NCI-H1105 (cell line): Measurements from ENCODE around the gene ZBTB45.

Experiments
- DNase-seq: peaks from one replicate; lab custom pipeline; 2025; lab: John Stamatoyannopoulos, UW

ZBTB45 gene

DNA sequence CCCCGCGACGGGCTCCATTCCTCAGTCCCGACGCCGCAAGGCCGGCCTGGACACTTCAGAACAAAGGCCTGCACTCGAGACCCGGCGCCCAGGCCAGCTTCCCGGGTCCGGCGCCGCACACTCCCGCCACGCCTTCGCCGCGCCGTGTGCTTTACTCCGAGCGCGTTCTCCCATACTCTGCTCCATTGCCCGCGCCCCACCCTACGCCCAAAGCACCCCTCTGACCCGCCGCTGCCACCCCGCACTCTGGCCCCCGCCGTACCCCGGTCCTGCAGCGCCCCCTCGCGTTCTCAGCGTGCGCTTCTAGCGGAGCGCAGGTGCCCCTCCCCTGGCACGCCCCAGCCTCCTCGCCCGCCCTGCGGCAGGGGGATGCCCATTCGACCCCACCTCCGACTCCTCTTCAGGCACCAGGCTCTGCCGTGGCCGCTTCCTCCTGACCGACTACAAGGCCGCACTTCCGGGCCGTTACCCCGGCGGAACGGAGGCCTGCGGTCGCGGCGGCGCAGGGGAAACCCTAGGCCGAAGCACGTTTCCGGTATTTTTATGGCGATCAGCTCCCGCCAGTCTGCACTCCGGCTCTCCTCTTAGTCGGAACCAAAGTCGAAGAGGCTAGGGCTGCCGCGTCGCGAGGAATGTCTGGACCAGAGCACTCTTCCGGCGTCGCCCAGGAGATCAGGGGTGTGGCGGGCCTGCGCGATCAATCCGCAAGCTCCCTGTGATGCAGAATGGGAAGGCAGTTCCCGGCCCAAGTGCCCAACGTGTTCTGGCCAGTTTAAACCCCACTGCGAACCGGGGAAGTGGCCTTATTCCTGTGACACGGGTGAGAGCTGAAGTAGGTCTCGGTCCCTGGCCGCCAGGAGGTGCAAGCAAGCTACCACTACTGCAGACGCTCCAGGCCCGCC lies at the start of gene ZBTB45:
ZBTB45 (minus strand) TSS at position 456 of the 902 bp plus-strand sequence. CDS start 2,137 bp downstream, outside the sequence.
- DNase-seq, result peak; percentile 92

DNA sequence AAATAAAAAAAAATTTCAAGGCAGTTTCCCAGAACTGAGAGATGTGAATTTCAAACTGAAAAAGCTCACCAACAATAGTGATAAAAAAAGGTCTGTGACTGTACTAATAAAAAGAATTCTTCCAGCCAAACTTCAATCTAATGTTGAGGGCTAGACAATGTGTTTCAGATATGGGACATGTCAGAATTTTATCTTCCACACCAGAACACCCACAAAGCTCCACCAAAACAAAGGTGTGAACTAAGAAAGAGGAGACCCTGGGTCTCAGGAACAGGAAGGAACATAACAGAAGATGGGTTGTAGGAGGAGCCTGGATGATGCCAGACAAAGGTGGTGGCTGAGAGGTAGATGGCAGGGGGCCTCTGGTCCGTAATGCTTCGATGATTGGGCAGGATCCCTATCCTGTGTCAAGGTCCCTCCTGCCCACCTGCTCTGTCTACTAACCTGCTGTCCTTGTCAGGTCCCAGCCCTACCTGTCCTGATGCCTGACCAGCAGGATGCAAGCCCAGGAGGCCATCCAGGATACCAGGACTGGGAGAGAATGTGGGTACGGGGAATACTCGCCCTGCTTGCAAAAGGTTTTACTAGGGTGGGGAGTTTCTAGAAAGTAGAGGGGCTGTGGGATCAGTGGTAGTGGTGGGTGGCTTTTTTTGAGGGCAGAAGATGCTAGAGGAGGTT lies 49.0 kb upstream of the ZBTB45 start:
- no peak for DNase-seq

DNA sequence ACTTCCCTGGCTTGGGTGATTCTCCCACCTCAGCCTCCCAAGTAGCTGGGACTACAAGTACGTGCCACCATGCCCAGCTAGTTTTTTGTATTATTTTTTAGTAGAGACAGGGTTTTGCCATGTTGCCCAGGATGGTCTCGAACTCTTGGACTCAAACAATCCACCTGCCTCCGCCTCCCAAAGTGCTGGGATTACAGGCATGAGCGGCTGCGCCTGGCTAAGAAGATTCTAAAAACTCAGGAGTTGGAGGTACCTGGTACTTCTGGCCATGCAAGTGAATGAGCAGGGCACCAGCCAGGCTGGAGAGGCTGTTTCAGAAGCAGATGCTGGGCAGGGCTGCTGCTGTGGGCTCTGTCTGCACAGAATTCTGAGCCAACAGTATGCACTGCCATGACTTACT lies 47.4 kb upstream of the ZBTB45 start:
- no peak for DNase-seq

DNA sequence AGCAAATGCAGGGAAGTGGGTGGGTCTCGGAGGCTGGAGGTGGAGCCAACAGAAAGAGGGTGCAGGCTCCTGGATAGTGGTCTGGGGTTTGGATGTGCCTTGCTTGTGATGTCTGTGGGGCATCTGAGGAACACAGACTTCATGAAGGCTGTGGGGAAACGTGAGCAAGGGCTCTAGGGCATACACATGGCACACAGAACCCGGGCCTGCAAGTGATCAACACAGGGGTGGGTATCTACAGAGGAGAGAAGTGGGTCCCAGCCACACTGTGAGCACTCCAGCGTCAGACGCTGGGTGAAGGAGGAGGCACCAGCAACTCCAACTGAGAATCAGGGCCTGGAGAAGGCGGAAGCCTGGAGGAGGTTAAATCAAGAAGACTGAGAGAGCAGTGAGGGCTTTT lies 44.2 kb upstream of the ZBTB45 start:
- DNase-seq, result no peak

DNA sequence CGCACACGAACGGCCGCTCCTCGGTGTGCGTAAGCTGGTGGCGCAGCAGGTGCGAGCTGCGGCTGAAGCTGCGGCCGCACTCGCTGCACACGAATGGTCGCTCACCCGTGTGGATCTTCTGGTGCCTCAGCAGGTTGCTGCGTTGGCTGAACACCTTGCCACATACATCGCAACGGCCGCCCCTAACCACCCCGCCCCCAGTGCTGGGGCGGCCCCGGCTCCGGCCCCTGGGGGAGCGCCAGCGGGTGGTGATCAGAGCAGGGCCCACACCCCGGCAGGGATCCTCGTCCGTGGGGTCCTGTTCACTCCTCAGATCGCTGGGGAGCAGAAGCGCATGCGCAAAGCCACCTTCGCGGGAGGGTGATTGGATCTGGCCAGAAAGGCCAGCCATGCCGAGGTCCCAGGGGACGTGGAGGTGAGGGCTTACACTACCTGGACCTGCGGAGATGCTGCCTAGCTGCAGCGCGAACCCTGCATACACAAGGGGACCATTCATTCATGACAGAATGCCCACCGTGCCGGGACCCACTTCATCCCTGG lies 43.5 kb upstream of the ZBTB45 start:
- DNase-seq, result no peak

DNA sequence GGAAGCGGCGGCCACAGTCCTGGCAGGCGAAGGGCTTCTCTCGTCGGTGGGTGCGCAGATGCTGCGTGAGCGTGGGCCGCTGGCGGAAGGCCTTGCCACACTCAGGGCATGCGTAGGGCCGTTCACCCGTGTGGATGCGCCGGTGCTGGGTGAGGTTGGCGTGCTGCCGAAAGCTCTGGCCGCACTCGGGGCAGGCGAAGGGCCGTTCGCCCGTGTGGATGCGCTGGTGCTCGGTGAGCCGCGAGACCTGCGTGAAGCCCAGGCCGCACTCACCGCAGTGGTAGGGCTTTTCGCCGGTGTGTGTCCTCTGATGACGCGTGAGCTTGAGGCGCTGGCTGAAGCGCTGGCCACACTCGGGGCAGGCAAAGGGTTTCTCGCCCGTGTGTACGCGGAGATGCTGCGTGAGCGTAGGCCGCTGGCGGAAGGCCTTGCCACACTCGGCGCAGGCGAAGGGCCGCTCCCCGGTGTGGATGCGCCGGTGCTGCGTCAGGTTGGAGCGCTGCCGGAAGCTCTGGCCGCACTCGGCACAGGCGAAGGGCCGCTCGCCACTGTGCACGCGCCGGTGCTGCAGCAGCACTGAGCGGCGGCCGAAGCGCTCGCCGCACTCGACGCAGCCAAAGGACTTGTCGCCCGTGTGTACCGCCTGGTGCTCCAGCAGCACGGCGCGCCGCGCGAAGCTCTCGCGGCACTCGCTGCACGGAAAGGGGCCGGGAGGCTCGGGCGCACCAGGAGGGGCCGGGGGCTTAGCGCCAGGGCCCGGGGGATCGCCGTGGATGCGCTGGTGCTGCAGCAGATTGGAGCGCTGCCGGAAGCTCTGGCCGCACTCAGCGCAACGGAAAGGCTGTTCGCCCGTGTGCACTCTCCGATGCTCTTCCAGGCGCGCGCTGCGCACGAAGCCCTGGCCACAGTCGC lies 42.8 kb upstream of the ZBTB45 start:
- DNase-seq, result no peak

DNA sequence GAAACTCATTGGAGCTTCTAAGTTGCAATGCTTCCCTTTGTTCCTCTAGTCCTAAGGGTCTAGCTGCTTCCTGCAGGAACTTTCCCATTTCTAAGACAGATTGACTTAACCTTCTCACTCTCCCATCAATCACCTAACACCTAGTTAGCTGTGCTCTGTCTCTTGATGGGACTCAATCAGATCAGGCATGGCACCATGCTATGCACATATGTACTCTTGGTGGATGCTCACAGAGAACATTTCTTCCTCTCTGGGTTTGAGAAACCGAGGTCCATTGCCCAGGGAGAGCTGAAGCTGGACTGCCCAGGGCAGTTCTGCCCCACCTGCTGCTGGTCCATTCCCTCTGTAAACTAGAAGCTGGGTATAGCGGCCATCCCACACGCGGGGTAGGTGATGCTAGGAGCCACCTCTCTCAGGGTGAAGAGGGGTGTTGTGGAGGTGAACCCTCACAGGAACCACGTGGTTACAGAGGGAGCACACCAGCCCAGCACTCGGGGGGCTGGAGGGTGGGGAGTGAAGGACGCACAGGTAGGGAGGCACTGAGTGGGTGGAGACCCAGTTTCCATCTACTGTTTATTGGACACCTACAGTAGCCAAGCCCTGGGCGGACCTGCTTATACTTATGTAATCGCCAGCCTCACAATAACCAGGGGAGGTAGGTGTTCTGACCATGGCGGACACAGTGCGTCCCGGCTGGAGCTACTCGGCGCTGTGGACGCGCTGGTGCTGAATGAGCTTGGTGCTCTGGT lies 41.9 kb upstream of the ZBTB45 start:
- no peak for DNase-seq

DNA sequence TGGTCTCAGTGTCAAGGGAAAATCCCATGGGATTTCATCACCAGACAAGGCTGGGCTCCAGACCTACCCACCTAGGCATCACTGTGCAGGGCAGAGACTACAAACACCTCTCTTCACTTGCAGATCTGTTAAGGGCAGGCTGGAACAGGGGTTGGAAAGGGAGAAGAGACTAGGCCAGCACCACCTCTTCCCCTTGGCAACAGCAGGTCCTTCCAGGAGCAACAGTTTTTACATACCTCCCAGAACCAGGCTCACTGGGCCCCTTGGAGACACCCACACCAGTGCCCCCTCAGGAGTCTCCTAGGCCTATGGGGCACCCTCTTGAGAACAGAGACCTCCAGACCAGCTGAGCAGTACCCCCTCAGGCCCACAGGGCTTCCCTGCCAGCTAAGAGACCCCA lies 41.3 kb upstream of the ZBTB45 start:
- no peak for DNase-seq

DNA sequence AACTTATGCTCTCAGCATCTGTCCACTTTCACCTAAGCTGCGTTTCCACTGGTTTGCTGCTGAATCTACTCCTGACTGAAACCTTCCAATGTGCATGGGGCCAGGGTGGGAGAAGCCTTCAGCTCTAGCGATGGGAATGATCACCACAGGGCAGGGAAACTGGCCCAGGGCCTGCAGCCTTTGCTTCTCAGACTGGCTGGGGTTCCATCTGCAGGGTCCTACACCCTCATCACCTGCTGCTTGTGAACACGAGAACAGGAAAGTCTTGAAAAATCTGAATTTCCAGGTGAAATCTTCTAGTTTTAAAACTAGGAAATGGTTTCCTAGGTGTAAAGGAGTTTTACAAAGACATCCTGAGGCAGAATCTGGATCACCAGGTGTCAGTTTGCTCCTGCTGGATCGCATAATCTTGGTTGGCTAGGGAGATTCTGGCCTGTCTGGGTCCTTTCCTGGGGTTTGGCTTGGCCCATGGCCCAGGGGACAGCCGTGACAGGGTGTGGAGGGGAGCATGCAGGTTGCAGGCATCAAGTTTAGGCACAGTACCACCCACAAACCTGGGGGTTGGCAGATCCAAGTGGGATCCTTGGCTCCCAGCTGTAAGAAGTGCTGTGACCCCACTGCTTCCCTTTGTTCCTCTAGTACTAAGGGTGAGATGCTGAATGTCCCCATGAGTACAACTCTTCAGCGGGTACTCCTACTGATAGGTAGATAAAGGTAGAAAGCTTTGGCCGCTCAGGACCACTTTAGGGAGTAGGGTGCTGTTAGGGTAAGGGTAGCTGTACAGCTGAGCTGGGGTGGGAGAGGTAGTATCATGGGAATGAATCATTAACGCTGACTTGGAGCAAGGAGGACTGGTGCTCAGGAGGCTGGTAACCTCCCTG lies 40.6 kb upstream of the ZBTB45 start:
- no peak for DNase-seq

DNA sequence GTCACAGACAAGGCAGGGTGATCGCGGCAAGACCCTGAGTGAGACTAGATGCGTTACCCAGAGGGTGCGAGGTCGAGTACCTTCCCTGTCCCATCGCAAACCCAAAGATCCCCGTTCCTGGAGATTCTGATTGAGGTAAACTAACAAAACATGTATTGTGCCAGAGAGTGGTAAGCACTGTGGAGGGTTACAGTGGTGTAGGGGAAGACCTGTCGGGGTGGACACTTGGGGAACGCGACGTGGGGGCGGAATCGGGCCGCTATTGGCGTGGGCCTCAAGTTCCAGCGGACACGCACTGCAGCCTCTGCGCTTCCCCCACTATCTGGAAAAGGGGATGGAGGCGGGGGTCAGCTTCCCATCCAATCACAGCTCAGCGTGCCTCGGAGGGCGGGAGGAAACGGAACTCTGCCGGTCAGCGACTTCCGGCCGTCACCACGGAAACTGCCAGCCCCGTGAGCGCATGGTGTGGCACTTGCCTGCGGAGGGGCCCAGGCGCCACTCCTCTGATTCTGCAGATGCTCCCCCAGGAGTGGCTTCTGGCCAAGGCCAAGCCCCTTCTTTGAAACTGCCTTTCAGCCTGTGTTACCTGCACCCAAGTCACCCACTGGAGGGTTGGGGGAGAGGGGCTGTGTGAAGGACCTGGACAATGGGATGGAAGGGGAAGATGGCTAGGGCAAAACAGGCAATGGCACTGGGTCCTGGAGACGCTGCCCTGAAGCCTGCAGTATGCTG lies 39.8 kb upstream of the ZBTB45 start:
- no peak for DNase-seq

DNA sequence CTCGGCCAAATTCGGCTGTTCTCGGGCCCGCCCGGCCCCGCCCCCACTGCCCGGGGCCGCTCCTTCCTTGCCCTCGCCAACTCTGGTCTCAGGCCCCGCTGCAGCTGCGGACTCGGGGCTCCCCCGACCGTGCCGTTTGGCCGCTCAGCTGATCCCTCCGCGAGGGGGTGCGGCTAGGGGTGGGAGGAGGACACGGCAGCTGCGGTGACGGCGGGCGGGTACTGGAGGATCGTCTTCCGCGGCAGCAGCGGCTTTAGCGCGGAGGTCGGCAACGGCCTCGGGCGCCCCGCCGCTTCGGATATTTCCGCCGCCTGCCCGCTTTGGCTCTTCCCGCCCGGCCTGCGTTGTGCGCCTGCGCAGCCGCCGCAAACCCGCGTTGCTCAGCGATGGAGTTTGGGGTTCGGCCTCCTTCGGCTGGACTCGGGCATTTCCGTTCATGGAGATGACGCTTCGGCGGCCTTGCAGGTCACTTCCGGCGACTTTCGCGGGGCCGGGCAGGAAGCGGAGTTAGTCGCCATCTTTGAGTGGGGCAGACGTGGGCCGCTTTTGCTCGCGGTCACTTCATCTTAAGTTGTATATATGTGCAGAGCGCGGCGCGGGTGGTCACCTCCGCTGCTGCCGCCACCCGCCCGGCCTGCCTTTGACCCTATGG lies 39.1 kb upstream of the ZBTB45 start:
- DNase-seq, result no peak

DNA sequence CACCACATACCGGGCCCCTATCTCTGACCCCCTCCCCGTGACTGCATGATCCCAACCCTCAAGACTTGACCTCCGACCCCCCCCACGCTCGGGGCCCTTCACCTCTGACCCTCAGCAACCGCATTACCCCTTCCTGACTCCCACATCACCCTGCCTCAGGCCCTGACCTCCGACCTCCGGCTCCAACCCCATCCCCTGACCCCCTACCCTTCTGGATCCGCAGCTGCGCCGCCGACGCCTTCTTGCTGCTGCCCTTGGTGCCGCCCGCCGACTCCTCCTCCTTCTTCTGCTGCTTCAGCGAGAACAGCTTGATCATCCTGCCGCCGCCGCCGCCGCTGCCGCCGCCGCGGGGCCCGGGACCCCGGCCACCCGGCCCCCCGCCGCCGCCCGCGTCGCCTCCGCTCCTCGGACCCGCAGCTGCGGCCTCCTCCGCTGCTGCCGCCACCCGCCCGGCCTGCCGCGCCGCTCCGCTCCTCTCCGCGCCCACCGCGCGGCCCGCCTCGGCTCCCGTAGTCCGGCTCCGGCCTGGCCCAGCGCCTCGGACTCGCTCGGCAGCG lies 38.5 kb upstream of the ZBTB45 start, which contains the start of gene UBE2M:
UBE2M (minus strand) TSS at position 546 of the 557 bp plus-strand sequence; CDS start at position 316, 230 bp downstream.
- DNase-seq, result no peak

DNA sequence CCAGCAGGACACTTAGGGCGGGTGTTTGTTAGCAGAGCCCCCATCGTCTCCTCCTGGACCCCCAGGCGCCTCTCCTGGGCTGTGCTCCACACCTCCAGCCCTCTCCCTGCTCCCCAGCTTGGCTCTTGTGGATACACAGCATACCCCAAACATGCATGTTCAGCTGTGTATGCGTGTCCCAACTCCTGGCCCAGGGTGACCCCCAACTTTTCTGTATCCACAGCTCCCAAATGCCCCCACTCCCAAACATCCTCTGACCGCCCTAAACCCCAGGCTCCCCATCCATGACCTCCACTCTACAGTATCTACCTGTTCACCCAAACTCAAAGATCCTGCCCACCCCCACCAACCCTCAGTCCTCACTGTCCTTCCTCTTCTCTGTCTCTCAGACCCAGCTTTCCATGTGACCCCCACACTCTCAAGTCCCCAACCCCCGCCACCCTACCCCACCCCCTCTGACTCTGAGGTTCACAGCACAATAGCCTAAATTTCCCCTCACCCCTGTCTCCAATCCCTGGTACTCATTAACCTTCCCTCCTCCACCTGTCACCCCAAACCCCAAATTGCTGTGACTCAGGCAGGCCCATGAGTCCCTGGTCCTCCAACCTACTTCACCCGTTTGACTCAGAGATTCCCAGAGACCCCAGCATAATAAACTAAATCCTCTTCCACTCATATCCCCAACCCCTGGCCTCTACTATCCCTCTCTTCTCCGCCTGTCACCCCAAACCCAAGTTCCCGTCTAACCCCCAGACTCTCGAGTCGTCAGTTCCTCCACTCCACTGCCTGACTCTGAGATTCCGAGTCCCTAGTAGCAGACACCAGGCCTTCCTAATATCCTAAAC lies 37.8 kb upstream of the ZBTB45 start:
- DNase-seq, result no peak

DNA sequence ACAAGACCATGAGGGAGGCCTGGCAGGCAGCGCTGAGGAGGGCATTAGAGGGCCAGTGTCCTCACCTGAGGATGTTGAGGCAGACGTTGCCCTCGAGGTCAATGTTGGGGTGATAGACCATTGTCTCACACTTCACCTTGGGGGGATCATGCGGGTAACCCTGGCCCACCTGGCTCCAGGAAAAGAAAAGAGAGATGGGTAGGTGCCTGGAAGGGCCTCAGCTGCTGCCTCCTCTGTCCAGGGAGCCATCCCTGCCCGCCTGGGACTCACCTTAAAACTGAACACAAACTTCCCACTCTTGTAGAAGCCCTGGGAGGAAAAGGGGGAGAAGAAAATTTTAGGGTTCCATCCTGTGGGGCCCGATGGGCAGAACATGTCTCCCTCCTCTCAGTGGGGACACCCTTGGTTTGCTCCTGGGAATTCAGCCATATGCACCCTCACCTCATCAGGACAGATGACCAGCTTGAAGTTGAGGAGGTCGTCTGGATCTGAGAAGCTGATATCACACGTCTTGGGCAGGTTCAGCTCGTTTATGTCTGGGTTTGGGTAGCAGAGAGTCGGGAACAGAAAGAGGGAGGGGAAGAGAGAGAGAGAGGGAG lies 37.1 kb upstream of the ZBTB45 start:
- no peak for DNase-seq

DNA sequence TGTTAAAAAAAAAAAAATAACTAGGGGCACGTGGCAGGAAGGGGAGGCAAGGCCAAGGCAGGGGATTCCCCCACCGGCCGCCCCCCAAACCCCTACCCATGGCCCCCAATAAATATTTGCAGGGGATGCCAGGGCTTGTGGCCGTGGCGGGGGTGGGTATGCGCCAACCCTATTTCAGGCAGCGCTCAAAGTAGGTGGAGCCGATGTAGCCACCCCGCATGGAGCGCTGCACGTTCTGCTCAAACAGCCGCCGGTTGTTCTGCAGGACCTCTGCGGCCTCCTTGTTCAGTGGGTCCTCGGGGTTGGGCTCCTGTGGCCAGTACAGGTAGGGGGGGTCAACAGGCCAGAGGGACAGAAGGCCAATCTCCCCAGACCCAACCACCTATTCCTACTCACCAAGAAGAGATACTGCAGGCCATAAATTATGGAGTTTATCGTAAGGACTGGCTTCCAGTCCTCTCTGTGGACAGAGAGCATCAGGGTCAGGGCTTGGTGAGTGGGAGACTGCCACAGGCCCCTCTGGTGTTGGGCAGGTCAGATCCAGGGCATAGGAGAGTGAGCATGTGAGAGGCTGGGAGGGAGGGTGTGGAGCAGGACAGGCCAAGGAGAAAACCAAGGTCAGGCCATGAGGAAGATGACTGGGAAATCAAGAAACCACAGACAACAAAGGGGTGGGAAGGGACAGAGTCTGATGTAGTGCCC lies 36.5 kb upstream of the ZBTB45 start:
- DNase-seq, result no peak

DNA sequence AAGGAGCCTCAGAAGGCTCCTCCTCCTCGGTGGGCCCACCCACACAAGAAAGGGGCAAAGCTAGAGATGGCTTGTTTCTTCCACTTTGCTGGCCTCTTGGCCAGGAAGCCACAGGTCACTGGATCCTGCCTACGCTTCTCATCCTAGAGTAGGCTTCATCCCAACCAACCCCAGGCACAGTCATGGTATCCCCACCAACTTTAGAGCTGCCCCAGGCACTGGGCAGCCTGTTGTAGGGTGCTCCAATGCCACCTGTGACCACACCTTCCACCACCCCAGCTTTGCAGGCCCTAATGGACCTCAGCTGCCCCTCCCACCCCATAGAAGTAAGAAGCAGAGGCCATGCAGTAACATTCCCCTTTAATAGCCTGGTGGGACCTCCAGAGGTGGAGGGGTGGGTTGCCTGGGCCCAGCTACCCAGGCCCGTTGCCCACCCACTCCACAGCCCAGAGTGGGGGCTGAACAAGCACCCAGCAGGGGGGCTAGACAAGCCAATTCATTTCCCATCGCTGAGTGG lies 35.8 kb upstream of the ZBTB45 start:
- DNase-seq, result no peak
